Measurements from ENCODE around the gene DOC2B.
"Not testable (repeated sequence)": the region's sequence is repeated elsewhere in the genome, so short reads cannot be mapped to it uniquely, and the experiment has no call there.

The DOC2B gene

DNA sequence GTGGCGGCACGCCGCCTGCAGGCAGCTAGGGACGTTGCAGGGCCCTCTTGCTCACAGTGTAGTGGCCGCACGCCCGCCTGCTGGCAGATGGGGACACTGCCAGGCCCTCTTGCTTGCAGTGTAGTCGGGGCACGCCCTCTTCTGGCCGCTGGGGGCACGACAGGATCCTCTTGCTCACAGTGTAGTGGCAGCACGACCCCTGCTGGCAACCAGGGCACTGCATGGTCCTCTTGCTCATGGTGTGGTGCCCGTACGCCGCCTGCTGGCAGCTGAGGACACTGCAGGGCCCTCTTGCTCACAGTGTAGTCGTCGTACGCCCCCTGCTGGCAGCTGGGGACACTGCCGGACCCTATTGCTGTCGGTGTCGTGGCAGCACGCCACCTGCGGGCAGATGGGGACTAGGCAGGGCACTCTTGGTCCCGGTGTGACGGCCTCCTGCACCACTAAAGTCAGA is 47.1 kb downstream of the DOC2B start:
- peak; percentile 63 for ATAC-seq (ENCODE audit: low read depth)
- not testable (repeated sequence) for DNase-seq (ENCODE audit: low spot score); H3K27me3 ChIP-seq (ENCODE audit: insufficient read depth, poor library complexity, severe bottlenecking); H3K4me1 ChIP-seq (ENCODE audit: insufficient read depth, poor library complexity, severe bottlenecking); H3K36me3 ChIP-seq (ENCODE audit: low read depth); H3K4me3 ChIP-seq (ENCODE audit: severe bottlenecking); H3K27ac ChIP-seq (ENCODE audit: poor library complexity, severe bottlenecking); H3K9me3 ChIP-seq (ENCODE audit: severe bottlenecking)

DNA sequence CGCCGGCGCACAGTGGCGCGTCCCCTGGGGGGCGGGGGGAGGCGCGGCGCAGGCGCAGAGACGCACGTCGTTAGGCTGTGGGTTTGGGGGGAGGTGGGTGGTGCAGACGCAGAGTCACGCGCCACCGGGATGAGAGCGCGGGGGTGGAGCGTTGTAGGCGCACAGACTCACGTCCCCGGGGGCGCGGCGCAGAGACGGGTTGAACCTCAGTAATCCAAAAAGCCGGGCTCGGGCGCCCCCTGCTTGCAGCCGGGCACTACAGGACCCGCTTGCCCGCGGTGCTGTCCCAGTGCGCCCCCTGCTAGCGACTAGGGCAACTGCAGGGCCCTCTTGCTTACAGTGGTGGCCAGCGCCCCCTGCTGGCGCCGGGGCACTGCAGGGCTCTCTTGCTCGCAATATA is 47.5 kb downstream of the DOC2B start:
- not testable (repeated sequence) for H3K27me3 ChIP-seq (ENCODE audit: insufficient read depth, poor library complexity, severe bottlenecking); H3K27ac ChIP-seq (ENCODE audit: poor library complexity, severe bottlenecking); H3K4me1 ChIP-seq (ENCODE audit: insufficient read depth, poor library complexity, severe bottlenecking); H3K9me3 ChIP-seq (ENCODE audit: severe bottlenecking); H3K36me3 ChIP-seq (ENCODE audit: low read depth); H3K4me3 ChIP-seq (ENCODE audit: severe bottlenecking)
- DNase-seq (ENCODE audit: low spot score) (peak; percentile 45), ATAC-seq (ENCODE audit: low read depth) (peak; percentile 36; the same call in 2 of the 3 replicates)

DNA sequence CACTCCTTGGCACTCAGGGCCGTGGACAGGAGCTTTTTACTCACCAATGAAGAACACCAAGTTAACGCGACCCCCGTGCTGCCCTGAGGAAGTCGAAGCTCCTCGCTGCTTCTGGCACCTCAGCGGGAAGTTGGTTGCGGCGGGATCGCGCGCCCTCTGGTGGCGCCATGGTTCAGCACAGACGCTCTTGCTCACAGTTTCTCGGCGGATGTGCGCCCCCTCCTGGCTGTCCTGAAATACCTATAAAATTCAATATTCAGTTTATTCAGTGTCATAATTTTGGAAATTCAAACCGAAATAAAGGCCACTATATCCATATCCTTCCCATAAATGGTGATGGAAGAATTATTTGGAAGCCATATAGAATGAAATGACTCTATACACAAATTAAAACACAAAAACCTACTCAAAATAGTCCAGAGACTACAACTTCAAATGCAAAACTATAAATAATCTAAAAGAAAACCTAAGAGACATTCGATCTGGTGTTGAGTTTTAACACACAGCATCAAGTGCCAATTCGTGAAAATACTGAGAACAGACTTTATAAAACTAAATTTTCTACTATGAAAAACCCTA is 63.0 kb downstream of the DOC2B start:
- not testable (repeated sequence) for H3K9me3 ChIP-seq (ENCODE audit: severe bottlenecking); H3K4me1 ChIP-seq (ENCODE audit: insufficient read depth, poor library complexity, severe bottlenecking); H3K4me3 ChIP-seq (ENCODE audit: severe bottlenecking); H3K36me3 ChIP-seq (ENCODE audit: low read depth); H3K27ac ChIP-seq (ENCODE audit: poor library complexity, severe bottlenecking); H3K27me3 ChIP-seq (ENCODE audit: insufficient read depth, poor library complexity, severe bottlenecking); DNase-seq (ENCODE audit: low spot score); ATAC-seq (ENCODE audit: low read depth)

DNA sequence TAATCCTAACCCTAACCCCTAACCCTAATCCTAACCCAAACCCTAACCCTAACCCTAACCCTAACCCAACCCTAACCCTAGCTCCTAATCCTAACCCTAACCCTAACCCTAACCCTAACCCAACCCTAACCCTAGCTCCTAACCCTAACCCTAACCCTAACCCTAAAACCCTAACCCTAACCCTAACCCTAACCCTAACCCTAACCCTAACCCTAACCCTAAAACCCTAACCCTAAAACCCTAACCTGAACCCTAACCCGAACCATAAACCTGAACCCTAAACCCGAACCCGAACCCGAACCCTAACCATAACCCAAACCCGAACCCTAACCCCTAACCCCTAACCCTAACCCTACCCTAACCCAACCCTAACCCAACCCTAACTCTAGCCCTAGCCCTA is 68.3 kb downstream of the DOC2B start:
- H3K4me1 ChIP-seq (ENCODE audit: insufficient read depth, poor library complexity, severe bottlenecking); H3K27me3 ChIP-seq (ENCODE audit: insufficient read depth, poor library complexity, severe bottlenecking); H3K36me3 ChIP-seq (ENCODE audit: low read depth); ATAC-seq (ENCODE audit: low read depth); DNase-seq (ENCODE audit: low spot score); H3K27ac ChIP-seq (ENCODE audit: poor library complexity, severe bottlenecking); H3K4me3 ChIP-seq (ENCODE audit: severe bottlenecking); H3K9me3 ChIP-seq (ENCODE audit: severe bottlenecking): not testable (repeated sequence)

Data from RWPE2 (cell line).